ENCODE data around the gene HOXD13. TPM values are rescaled to one million over a fixed set of nuclear protein-coding genes. Genes with fewer than 3 reads are reported as not detected.

The HOXD13 gene
- total and polyA plus RNA-seq, 12 donors = not detected

DNA sequence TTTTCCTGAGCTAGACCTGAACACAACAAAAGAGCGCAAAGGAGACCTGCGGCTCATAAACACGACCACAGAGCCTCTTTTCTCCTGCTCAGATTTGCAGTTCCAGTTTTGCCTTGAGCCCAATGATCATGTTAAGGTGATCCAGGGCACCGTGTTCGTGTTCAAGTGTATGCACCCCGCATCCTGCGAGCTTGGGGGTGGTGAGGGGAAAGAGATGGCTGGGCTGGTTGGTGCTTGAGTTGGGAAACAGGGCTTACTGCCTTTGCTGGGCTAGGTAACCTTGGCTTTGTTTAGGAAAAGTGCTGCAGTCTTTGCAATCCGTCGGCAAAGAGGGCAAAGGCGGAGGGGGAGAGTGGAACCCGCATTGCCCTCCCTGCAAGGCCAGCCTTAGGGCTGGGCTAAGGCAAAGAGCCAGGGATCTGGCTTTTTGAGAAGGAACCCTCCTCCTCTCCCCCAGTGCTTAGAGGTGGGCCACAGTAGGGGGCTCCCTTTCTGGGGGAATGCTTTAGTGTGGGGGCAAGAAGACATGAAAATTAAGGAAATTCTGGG lies 25.4 kb downstream of the HOXD13 start:
- H3K9me3 ChIP-seq = no peaks in the 10 kb centered on the region
- ATAC-seq = no peak
- WGBS, 2 donors = 7 to 9% methylated on average over 11 of the region's 11 CpGs
- no peaks in the 10 kb centered on the region for H3K36me3 ChIP-seq
- TF ChIP-seq CTCF (IDR thresholded peaks at IDR 0.05) = no peak
- intact Hi-C loops (cut with DNase I) = no loop called here
- H3K4me3 ChIP-seq = no peak overlapping the region
- peaks cover 0 to 16% (median 12%) of the 10 kb centered on the region in 9 donors for H3K4me1 ChIP-seq
- H3K27ac ChIP-seq = no peak overlapping the region
- no peak for DNase-seq
- H3K27me3 ChIP-seq = peaks cover 77 to 100% (median 100%) of the 10 kb centered on the region in 7 donors

DNA sequence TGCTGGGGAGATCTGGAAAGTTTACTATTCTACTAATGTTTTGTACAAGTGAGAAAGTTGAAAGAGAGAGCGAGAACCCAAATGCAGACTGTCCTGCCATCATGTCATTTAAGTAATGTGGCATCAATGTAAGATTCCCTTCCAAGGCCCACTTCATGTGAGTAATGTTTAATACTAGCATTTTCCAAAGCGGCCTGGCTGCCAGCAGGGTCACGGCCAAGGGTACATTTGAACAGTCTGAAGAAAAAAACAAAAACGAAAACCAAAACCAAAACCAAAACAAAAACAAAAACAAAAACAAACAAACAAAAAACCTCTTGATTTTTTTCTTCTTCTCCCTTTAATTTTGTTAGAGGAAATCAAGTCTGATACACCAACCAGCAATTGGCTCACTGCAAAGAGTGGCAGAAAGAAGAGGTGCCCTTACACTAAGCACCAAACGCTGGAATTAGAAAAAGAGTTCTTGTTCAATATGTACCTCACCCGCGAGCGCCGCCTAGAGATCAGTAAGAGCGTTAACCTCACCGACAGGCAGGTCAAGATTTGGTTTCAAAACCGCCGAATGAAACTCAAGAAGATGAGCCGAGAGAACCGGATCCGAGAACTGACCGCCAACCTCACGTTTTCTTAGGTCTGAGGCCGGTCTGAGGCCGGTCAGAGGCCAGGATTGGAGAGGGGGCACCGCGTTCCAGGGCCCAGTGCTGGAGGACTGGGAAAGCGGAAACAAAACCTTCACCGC lies 26.2 kb downstream of the HOXD13 start:
- no peaks in the 10 kb centered on the region for H3K36me3 ChIP-seq
- H3K27ac ChIP-seq = no peak overlapping the region
- TF ChIP-seq CTCF (IDR thresholded peaks at IDR 0.05) = peak in 4 of 9 donors; percentile 6 to 39 (median 19)
- H3K9me3 ChIP-seq = no peaks in the 10 kb centered on the region
- ATAC-seq (no peak), DNase-seq (no peak)
- 10% methylated on average over 24 of the region's 24 CpGs for WGBS, 2 donors
- intact Hi-C loops (cut with DNase I) = no loop called here
- peaks cover 78 to 100% (median 100%) of the 10 kb centered on the region in 7 donors for H3K27me3 ChIP-seq
- H3K4me1 ChIP-seq = peaks cover 0 to 23% (median 17%) of the 10 kb centered on the region in 9 donors
- no peak overlapping the region for H3K4me3 ChIP-seq

DNA sequence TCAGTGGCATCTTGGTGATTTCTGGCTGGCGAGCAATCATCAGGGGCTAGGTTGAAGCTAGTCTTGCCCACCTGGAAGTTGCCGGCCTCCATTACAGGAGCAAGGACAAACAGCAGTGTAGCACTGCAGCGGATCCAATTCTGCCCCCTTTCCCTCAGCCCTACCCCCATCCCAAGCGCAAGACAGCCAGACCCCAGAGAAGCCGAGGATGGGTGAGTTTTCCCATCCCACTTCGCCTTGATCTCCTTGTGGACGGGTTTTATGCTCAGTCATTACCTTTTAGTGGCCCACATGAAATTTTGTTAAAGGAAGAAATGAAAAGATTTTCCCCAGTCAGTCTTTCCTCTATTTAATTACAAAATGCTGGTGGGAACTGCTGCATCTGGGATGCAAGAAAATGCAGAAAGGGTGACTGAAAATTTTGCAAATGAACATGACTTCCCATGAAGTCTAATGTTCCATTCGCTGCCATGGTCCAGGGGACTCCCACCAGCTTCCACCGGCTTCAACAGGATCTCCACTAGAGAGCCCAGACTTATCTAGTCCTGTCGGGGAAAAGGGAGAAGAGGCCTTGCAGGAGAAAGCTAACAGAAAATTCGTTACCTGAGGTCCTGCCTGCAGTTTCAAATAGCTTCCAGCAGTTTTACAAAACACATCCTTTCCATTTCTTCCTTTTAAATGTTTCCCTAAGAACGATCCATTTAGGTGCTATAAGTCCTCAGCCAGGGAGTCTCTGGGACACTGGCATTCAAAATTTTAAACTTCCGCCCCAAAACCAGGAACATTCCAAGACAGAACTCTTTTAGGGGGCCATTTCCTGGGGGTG lies 28.1 kb downstream of the HOXD13 start:
- H3K36me3 ChIP-seq = no peaks in the 10 kb centered on the region
- WGBS, 2 donors = 11 to 15% methylated on average over 13 of the region's 13 CpGs
- no peaks in the 10 kb centered on the region for H3K9me3 ChIP-seq
- no peak overlapping the region for H3K27ac ChIP-seq
- ATAC-seq (no peak), DNase-seq (no peak)
- H3K4me3 ChIP-seq = no peak overlapping the region
- TF ChIP-seq CTCF (IDR thresholded peaks at IDR 0.05) = no peak
- peaks cover 0 to 23% (median 17%) of the 10 kb centered on the region in 9 donors for H3K4me1 ChIP-seq
- H3K27me3 ChIP-seq = peaks cover 82 to 100% (median 100%) of the 10 kb centered on the region in 7 donors
- intact Hi-C loops (cut with DNase I) = loop anchor here in 6 of 10 donors (5.0 to 10.0 kb wide), 3 partner anchors 694 to 1027 kb away; no protein-coding TSS in a partner anchor

All from heart right ventricle (tissue), 16 donors.